GM19351 (cell line): ENCODE results near the gene EFNB1.

ENCODE experiments used
- ATAC-seq: cut with Tn5 transposase; IDR thresholded peaks from one replicate; pipeline ENCODE4 v1.9.1; 2021; ENCODE audit warnings: mild to moderate bottlenecking, moderate library complexity; ENCODE audit not compliant: unreplicated experiment

EFNB1 gene

DNA sequence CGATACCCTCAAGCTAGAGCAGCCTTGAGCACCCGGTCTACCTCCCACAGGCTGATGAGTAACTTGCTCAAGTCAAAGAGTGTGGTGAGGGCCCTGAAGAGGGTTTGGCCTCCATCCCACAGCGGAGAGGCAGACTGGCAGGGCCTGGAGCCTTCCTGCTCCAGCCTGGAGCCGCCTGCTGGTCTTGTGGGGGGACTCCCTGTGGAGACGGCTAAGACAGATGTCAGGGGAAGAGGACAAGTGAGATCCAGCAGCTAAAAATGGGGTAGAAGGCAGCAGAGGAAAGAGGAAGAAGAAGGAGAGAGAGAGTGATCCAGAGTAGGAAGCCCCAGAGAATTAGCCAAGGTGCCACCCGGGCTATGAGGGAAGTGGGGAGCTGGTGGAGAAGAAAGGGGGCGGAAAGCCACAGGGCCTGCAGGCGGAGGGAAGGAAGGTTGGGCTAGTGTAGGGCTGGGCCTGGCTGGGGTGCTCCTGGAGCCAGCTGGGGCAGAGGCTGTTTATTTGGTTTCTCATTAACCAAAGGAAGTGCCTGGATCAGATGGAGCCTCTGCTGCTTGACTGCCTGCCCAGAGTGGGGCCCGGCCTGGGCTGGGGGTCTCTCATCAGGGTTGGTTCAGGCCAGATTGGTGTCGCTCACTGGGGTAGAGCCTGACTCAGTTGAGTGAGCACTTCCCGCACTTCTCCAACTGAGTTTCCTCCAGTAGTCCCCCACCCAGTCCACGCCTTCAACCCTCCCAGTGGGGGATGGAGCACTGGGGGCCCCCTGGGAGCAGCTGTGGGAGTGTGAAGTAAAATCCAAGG is 14.2 kb downstream of the EFNB1 start:
- ATAC-seq = no peak

DNA sequence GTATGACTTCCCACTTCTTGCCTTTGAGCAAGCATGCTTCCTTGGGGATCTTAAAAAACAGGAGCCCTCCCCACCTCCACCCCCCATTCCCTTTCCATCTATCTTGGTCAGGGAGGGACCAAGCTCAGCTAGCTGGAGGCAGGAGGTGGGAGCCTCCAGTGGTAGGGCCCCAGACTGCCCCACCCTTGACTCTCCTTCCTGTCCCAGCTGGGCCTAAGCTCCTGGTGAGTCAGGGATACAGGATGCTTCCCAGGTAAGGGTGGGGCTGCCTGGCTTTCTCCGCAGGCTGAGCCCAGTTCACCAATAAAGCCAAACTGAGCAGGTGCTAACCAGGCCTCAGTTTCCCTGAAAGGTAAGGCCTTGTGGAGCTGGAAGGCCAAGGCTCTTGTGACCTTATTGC is 15.2 kb downstream of the EFNB1 start:
- no peak for ATAC-seq

DNA sequence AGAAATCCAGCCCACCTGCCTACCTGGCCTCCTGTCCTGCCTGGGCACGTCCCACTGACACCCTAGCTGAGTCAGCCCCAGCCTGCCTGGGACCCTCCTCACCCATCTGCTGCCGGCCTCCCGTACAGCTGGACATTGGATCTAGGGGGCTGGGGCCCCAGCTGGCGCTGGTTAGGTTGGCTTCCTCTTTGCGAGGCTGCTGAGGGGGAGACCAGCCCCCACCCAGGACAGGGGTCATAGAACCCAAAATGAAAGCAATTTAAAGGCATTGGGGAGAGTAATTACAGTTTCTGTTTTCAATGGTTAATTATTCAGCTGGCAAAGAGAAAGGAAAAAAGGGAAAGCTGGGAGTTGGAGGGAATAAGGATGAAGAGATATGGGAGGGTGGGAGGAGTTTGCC is 15.8 kb downstream of the EFNB1 start:
- ATAC-seq = no peak

DNA sequence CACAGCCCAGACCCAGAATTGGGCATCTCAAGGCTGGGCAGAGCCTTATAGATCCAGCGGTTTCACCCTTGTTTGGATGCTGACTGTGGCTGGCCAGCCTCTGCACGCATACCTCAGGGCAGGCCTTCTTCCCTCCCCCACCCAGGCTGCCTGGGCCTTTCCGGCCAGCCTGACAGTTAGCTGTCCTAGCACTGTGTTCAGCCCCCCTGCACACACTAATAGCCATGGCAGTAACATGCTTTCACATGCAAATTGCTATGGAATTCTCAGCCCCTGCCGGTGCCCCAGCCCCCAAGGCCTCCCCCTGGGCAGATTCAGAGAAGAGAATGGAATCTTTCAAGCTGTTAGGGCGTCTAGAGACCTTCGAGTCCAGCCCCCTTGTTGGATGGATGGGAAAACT is 17.7 kb downstream of the EFNB1 start:
- no peak for ATAC-seq

DNA sequence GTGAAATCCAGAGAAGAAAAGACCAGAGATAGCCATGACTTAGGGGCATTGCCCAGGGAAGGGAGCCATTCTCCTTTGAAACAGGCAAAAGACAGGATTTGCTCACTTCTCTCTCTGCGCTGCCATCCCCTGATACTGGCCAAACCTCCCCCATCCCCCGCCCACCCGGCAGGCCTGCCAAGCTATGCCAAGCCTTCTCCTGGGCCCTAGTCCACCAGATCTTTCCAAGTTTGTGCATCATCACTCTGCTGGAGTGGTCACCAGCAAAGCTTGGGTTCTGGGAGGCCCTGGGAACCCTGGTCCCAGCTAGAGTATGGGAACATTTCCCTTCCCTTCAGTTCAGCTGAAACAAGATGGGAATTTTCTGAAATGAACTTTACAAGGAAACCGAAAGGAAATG is 18.4 kb downstream of the EFNB1 start:
- no peak for ATAC-seq

DNA sequence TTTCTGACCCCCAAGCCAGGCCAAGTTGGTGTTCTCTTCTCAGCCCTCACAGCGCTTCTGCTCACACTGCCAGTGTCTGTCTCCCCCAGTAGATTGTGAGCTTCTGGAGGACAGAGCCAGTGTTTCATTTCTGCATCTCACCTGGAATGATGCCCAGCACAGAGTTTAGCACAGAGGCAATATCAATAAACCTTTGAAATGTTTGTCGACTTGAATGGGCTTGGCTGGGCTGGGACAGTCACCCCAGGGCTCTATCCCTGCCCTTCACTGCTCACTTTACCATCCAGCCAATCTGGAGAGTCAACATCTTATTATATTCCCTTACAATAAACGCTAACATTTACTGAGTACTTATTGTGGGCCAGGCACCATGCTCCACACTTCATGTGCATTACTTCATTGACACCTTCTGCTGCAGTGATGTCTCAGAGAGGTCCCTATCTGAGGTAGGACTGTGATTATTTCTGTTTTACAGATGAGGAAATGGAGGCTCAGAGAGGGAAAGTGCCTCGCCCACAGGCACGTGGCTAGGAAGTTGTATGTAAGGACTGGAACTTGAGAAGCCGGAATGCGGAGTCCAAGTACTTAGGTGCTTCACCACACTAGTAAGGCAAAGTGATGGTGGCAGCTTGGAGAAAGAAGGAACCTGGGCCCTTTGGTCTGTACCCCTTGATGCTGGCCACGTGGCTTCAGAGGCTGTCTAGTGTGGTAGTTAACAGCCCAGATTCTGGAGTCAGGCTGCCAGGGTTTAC is 19.5 kb downstream of the EFNB1 start:
- ATAC-seq = no peak

DNA sequence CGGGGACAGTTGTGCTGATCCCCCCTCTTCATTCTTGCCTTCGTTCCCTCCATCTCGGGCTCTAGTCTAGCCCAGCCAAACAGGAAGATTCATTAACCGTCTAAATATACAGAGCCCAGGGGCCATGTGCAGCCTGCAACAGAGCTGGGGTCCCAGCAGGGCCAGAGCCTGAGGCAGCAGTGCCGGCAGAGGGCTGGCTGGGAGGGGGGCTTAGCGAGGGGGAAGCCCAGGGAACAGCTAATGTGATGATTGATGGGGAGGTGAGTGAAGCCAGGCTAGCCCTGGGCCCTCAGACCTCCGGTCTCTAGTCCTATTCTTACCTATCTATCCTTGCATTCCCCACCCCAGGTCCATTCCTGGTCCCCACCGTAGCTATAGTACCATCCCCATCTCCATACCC is 22.3 kb downstream of the EFNB1 start:
- ATAC-seq = no peak

DNA sequence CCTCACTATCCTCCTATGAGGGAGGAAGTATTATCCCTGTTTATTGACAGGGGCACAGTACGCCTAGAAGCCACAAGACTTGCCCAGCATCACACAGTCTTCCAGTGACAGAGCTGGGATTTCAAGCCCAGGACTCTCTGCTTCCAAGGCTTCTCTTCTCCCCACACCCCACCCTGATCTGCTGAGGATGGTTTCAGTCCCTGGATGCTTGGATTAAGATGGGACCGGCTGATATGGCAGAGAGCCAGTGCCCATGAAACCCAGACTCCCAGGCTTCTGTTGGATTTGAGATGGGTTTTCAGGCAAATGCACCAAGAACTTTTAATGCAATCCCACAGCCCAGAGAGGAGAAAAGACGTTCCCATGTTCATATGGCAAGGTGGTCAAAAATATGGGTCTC is 23.2 kb downstream of the EFNB1 start:
- ATAC-seq = no peak

DNA sequence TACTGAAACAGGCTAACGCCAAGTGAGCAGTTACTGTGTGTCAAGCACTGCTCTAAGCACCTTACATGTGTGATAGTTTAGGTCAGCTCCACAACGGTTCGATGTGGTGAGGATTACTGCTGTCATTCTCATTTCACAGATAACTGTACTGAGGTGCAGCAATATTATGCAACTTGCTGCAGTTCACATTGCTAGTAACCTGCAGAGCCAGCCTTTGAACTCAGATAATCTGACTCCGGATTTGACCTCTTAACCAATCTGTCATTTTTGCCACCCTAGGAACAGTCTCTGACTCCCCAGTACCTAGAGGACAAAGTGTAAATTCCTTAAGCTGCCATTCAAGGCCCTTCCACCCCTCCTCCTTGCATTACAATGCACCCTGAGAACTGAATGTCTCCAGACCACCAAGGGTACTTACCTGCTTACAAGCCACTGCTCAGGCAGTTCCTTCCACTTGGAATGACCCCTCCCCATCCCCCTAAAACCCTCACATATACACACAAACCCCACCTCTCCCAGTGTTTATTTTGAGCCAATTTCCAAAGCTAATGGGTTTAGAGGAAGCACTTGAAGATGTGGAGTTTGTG is 24.9 kb downstream of the EFNB1 start:
- ATAC-seq = no peak

DNA sequence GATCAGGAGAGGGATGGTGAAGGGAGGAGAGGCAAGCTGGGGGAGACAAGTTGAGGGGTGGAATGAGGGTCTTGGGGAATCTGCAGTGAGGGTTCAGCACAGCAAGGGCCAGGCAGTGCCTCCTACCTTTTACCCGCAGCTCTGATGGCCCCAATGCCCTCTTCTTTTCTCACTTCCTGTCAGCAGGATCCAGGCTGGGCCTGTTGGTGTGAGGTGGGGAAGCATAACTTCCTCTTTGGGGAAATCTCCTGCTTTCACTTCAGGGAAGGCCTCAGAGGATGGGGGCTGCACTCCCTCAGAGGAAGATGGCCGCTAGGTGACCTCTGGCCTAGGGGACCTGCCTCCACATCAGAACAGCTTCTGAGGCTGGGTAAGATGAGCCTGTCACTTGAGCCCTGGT is 36.5 kb downstream of the EFNB1 start:
- no peak for ATAC-seq

DNA sequence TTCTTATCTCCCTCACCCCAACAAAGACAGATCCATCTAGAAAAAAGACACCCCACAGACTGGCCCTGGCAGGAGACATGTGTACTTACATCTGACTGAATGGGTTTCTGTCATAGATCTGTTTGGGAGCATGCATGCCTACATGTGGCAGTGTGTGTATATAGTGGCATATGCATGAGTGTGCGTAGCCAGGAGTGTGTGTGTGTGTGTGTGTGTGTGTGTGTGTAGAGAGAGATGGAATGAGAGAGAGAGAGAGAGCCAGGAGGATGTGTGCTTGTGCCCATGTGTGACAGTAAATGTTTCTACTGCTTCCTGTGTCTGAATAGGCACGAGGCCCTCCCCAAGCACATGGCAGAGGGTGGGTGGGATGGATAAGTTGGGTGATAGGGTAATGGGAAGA is 37.1 kb downstream of the EFNB1 start:
- ATAC-seq = no peak

DNA sequence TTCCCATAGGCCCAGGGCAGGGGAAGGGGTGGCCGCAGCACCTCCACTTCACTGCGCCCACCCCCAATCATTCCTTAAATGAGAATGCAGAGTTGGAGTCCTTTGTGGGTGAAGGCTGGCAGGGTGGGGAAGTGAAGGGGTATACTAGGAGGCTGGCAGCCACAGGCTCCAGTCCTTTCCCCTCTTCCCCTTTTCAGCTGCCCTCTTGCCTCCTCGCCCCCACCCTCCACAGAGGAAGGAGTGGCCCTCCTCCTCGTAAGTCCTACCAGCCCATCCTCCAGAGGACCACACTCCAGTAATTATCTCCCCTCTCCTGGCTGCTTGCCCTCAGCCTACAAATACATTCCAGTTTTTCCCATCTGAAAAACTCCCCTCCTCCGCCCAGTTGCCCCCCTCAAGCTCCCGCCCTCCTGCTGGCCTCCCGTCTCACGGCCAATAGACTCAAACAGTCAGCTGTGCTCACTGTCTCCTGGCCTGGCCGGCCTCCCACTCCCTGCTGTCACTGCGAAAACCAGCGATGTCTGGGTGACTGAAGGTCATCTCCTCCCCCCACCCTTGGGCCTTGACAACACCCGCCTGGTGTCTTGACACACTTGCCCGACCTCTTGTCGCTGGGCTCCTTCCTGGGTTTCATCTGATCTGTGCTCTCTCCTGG is 38.8 kb downstream of the EFNB1 start:
- no peak for ATAC-seq

DNA sequence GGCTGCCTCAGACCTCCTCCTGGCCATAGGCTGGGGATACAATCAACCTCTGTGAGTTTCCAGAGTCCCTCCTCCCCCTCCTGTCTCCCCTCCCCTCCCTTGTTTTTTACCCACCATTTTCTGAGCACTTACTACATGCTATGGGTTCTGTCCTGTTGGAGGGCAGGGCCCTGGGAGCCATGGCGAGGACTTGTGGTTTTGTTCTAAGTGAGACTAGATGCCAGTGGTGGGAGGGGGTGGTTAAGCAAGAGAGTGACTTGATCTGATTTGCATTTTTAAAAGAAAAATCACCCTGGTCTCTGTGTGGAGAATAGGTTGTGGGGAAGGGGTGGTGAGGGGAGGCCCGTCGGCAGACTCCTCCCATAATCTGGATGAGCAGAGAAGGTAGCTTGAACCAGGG is 39.5 kb downstream of the EFNB1 start:
- ATAC-seq = no peak

DNA sequence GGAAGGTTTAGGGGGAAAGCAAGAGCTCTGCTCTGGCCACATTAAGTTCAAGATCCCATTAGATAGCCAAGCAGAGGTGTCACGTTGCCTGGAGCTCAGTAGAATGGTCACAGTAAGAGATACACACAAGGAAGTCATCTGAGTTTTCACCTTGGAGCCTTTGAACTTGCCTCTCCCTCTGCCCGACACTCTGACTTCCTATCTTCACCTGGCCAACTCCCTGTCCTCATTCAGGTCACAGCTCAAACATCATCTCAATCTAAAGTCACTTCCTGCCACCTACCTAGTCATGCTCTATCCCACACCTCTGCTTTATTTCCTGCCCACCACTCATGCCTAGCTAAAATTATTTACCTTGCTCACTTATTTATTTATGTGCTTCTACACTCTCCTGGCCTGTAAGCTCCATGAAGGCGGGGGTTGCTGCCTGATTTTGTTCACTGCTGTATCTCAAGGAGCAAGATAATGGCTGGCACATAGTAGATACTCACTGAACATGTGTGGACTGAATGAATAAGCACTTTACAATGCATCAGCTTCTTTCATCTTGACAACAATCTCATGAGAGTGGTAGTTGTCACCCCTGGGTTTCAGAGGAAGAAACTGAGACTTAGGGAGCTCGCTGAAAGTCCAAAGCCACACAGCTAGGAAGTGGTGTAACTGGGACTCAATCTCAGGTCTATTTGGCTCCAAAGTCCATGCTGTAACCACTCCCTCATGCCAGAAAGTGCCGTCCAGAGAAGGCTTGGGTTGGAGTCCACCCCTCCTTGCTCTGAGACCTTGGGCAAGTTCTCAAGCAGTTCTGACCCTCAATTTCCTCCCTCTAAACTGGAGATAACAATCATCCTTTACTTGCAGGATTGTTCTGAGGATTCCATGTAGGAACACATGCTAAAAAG is 40.3 kb downstream of the EFNB1 start:
- no peak for ATAC-seq

DNA sequence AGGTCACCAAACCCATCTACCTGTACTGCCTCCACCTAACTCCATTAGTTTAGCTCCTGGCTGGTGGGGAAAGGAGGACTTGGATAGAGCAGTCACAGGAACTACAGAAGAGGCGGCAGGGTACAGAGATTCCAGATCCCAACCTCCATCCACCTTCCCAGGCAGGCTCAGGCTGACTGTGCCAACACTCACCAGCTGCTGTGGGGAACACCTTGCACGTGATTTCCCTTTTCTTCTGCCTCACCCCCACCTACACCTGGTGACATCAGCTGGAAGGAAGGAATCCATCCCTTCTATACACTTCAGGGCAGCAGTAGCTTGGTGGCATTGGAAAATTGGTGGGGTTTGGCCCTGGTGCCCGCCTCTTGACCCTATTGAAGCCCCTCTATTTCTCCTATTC is 41.5 kb downstream of the EFNB1 start:
- no peak for ATAC-seq

DNA sequence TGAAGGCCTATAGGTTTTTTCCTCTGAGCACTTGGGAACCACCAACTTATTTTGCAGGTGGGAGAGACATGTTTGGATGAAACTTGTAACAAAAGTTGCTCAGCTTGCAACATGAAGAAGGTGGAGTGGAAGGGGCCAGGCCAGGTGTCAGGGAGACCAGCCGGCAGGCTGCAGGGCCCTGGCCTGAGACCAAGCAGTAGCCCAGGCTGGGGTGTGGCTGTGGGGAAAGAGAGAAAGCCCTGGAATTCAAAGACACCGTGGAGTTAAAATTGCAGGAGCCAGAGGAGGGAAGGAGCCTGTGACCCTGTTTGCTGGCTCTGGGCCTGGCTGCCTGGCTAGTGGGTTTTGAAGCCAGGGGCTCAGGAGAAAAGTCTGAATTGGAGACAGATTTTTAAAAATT is 43.4 kb downstream of the EFNB1 start:
- no peak for ATAC-seq

DNA sequence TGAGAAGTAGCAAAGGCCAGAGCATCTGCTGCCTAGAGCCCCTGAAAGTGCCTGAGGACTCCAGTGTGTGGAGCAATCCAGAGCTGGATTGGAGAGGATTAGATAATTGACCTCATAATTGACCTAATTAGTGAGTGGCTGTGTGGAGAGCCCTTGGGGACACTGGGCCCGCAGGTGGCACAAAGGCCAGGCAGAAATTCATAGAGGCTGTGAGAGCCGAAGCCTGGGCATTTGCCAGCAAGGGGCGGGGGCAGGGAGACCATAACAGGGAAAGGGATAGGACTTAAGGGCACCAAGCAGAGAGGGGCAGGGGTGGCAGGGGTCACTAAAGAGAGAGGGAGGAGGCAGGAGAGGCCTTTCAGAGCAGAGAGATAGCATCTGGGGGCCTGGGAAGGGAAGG is 45.3 kb downstream of the EFNB1 start:
- ATAC-seq = no peak

DNA sequence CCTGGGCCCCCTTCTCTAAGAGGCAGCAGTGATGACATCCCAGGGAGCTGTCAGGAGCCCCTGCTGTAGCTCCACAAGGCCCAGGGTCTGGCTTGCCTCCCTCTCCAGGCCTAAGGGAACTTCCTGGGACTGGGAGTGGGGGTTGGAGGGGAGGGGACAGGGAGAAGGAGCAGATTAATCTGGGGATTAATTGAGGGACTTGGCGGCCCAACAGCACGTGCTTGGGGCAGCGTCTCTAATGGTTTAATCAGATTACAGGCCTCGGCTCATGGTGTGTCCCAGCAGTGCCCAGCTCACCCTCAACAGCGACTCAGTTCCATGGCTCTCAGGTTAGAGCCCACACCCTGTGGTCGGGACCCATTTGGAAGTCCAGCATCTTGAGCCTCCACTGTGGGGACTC is 47.9 kb downstream of the EFNB1 start:
- ATAC-seq = no peak

DNA sequence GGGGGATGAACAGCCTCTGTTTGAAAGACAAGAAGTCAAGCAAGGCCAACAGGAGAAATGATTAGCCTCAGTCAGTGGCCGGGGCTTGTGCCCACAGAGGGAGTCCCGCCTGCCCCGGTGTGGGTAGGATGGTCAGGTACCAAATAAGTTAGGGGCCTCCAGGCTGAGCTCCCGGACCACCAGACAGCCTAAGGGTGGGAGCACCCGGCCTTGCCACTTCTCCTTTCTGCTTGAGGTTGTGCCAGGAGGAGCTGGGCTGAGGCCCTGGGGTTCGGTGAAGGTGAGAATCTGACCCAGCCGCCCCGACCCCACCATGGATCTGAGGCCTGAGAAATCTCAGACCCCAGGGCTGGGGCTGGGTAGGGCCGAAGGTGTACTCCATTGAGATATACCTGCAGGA is 48.8 kb downstream of the EFNB1 start:
- ATAC-seq = no peak

DNA sequence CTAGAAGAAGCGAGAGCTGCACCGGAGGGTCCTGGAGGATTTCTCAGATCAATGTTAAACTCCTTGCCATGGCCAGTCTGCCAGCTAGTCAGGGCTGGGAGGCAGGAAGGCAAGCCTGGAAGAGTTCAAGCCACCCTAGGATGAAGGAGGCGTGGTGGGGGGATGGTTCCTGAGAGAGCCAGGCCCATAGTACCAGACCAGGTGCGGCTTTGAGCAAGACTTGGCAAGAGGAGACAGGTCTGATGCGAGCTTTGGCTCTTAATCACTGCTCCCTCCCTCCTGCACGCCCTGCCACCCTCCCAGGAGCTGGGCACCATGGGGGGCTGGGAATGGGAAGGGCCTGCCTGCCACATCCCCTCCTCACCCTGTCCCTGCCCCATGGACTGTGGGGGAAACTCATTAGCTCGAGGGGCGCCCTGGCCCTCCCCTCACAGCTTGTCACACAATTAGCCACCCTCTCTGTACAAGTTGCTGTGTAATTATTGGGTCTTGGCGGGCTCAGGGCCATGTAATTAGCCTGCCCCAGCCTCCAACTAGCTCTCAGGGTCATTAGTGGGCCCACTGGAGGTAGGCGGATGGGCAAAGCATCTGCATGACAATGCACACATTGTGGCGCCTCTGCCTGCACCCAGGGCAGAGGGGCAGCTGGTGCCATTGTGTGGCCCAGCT is 50.3 kb downstream of the EFNB1 start:
- no peak for ATAC-seq
